GM06990 (cell line): ENCODE results near the gene ADRA2B.

ENCODE experiments used
- DNase-seq: peaks from one replicate; pipeline ENCODE4 v3.0.0-alpha.2; 2011; ENCODE audit not compliant: insufficient read length; ENCODE audit errors: extremely low read depth
- H3K27me3 ChIP-seq: replicated peaks from 2 replicates; pipeline ENCODE4 v1.6.0; 2011; ENCODE audit warnings: low read length; ENCODE audit not compliant: control insufficient read depth, insufficient read depth
- H3K36me3 ChIP-seq: 2 replicates; pipeline ENCODE4 v1.5.1; 2011; ENCODE audit warnings: low read length; ENCODE audit not compliant: control insufficient read depth, insufficient read depth
- H3K4me3 ChIP-seq: replicated peaks from 2 replicates; pipeline ENCODE4 v1.5.1; 2011; ENCODE audit warnings: low read depth, mild to moderate bottlenecking, control low read depth, low read length
- TF ChIP-seq, protein P1 (sequence below): IDR thresholded peaks from 2 replicates; pipeline ENCODE4 v1.5.1; 2011; ENCODE audit warnings: low read length, control low read depth, mild to moderate bottlenecking, inconsistent platforms; ENCODE audit not compliant: insufficient read depth, poor library complexity, severe bottlenecking

Gene ADRA2B

DNA sequence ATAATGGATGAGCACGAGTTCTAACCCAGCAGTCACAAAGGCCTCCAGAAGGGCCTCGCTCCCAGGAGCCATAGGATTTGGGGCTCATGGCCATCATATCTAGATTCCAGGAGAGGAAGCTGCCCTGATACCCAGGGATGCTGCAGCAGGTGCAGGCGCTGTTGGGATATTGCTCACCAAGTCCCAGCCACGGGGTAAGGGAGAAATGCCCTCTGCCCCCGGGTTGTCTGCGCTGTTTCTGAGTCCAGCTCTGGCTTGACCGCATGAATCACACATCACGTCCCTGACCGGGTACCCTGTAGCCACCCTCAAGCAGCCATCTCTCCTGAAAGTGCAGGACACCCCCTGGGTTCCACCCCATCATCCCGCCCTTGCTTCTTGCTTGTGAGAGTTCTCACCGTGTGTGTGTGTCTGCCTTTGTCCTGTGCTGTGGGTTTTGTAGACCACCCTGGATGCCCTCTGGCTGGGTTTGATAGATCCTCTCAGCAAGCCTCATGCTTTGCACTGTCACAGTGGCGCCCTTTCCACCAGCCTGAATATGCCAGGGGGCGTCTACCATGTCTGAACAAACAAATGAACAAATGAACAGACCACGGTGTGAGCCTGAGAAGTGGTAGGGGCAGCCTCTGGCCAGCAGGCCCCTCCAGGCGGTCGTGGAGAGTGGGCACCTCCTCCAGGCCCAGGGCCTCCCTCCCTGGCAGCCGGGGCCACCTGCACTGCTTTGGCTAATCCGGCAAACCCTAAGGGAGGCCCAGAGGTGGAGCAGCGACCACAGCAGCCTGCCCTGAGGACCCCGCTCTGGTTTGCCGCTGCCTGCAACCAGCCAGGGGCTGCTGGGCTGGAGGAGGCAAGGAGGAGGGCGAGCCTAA lies 32.1 kb downstream of the ADRA2B start:
- TF ChIP-seq, protein P1, sequence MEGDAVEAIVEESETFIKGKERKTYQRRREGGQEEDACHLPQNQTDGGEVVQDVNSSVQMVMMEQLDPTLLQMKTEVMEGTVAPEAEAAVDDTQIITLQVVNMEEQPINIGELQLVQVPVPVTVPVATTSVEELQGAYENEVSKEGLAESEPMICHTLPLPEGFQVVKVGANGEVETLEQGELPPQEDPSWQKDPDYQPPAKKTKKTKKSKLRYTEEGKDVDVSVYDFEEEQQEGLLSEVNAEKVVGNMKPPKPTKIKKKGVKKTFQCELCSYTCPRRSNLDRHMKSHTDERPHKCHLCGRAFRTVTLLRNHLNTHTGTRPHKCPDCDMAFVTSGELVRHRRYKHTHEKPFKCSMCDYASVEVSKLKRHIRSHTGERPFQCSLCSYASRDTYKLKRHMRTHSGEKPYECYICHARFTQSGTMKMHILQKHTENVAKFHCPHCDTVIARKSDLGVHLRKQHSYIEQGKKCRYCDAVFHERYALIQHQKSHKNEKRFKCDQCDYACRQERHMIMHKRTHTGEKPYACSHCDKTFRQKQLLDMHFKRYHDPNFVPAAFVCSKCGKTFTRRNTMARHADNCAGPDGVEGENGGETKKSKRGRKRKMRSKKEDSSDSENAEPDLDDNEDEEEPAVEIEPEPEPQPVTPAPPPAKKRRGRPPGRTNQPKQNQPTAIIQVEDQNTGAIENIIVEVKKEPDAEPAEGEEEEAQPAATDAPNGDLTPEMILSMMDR, result no peak
- Histone ChIP-seq H3K4me3 (no peak overlapping the region), H3K36me3 (no peaks in the 10 kb centered on the region), H3K27me3 (no peaks in the 10 kb centered on the region; the same call in 1 of the 2 replicates)
- no peak for DNase-seq

DNA sequence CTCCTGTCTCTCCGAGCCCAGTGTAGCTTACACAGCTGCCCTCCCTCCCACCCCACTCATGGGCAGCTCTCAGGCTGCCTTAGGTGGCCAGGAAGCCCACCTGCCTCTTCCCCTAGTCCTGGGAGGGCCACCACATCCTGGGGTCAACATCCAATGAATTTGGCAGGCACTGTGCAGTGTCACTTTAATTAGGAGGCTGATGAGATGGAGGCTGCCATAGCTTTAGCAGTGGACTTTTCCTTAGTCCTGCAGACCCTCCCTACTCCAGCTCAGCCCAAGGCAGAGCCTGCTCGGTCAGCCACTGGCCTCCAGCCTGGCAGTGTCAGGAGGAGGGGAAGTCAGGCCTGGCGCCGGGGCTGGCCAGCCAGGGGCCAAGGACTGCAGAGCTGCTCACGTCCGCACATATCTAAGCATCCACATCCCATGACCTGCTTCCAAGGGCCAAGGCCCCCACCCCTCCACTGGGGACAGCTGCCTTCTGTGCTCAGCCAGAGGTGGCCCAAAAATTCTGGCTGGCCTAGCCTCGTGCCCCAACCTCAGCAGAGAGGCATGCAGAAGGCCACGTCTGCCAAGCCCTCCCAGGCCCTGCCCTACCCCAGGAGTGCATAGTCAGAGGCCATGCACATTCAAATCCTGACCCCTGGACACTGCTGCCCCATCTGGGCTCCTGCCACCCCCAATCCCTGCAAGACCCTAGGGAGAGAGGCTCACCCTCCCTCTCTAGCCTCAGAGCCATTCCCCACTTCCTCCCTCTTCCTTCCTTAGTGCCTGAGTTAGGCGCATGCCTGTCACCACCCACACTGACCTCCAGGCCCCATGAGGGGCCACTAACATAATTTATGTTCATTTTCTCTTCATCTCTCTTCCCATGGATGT lies 33.1 kb downstream of the ADRA2B start:
- TF ChIP-seq, protein P1, result no peak
- no peaks in the 10 kb centered on the region for H3K36me3 ChIP-seq
- no peaks in the 10 kb centered on the region for H3K27me3 ChIP-seq
- H3K4me3 ChIP-seq, result no peak overlapping the region
- no peak for DNase-seq

DNA sequence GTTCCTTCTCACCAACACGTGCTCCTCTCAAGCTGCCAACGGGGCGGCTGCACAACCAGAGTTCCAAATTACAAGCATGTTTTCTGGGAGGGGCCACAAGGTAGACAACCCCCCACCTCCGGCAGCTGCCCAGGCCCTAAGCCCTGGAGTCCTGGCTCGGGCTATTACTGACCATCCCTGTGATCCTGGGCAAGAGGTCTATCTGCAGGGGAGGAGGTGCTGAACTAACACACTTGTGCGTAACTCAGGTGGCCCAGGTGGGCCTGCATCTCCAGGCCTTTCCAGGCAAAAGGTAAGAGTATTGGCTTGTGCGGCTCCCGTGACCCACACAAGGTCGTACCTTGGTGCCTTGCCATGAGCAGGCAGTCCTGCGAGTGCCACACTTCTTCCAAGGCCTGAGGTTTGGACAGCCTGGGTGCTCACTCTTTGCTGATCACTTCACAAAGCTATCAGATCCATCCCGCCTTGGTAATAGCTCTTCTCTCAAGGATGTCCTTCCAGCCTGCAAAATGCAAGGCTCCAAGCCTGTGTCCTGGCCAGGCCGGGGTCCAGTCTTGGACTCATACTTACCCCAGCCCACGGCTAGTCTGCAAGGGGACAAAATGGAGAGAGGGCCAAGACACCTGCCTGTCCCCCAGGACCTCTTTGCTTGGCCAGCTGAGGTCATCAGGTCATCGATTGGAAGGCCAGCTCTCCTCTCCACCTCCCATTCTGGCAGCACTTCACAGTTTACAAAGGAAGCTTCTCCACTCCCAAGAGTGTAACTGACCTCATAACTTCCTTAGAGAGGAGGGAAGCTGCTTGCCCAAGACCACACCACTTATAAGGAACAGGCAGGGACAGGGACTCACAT lies 33.9 kb downstream of the ADRA2B start:
- TF ChIP-seq, protein P1, result no peak
- no peaks in the 10 kb centered on the region for H3K27me3 ChIP-seq
- no peak for DNase-seq

DNA sequence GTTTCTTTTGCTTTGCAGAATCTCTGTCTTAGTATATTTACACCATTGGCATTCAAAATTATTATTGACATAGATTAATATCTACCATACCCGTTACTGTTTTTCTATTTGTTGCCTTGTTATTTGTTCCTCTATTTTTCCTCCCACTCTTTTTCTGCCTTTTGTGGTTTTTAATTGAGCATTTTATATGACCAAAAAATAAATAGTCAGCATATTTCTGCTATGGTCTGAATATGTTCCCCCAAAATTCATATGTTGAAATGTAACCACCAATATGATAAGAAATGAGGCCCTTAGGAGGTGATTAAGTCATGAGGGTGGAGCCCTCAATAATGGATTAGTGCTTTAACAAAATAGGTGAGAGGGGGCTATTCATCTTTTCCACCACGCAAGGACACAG lies 35.3 kb downstream of the ADRA2B start:
- Histone ChIP-seq H3K4me3 (no peak overlapping the region), H3K36me3 (no peaks in the 10 kb centered on the region), H3K27me3 (no peaks in the 10 kb centered on the region)
- TF ChIP-seq, protein P1, result no peak
- no peak for DNase-seq

More for the DNA sequence above, 33.9 kb downstream of the ADRA2B start:
- no peaks in the 10 kb centered on the region for H3K36me3 ChIP-seq
- no peak overlapping the region for H3K4me3 ChIP-seq

DNA sequence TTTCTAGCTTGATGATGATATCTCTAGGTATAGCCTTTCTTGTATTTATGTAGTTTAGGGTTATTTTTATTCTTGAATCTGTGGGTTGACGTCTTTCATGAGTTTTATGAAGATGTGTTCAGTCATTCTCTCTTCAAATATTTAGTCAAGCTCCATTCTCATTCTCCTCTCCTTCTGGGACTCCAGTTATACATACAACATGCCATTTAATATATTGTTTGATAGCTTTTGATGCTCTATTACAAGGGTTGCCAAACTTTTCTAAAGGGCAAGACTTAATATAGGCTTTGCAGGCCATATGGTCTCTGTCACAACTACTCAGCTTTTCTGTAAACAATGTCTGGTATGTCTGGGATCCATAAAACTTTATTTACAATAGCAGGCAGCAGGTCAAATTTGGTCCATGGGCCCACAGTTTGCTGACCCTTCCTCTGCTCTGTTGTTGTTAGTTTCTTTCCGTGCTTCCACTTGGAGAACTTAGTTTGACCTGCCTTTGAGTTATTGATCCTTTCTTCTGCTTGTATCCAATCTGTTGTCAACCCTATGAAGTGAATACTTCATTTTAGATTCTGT lies 41.1 kb downstream of the ADRA2B start:
- no peak for DNase-seq
- H3K27me3 ChIP-seq, result no peaks in the 10 kb centered on the region
- no peaks in the 10 kb centered on the region for H3K36me3 ChIP-seq
- no peak overlapping the region for H3K4me3 ChIP-seq
- TF ChIP-seq, protein P1, result no peak
